HG03280 (cell line): ENCODE results near the gene PLCB3.

Experiments used
- ATAC-seq: cut with Tn5 transposase; IDR thresholded peaks from one replicate; pipeline ENCODE4 v1.9.1; 2021; ENCODE audit warnings: mild to moderate bottlenecking, moderate library complexity; ENCODE audit not compliant: unreplicated experiment

The PLCB3 gene

DNA sequence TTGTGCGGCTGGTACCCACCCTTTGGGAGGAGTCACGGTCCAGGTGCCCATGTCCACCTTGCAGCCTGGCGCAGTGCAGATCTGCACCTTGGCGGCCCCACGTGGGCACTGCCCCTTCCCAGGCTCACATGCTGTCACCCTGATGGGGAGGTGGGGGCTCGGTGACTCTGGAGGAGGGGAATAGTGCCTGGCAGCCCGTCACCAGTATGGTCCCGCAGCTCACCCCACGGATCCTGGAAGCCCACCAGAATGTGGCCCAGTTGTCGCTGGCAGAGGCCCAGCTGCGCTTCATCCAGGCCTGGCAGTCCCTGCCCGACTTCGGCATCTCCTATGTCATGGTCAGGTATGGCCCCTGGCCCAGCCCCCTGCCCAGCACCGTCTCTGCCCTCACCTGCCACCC is 30.5 kb upstream of the PLCB3 start:
- ATAC-seq: no peak

DNA sequence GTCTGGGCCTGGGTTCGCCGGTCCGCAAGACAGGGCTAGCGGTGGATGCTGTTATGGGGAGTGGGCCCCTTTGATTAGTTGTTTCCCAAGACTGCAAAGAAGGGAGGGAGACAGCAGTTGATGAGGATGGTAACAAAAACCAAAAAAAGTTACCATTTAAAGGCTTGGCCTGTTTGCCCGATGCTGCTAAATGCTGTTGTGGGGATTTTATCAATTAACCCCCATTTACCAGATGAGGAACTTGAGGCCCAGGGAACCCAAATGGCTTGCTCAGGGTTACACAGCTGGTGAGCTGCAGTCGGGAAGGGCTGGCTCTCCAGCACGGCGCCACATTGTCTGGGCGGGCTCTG is 28.7 kb upstream of the PLCB3 start:
- ATAC-seq: no peak

DNA sequence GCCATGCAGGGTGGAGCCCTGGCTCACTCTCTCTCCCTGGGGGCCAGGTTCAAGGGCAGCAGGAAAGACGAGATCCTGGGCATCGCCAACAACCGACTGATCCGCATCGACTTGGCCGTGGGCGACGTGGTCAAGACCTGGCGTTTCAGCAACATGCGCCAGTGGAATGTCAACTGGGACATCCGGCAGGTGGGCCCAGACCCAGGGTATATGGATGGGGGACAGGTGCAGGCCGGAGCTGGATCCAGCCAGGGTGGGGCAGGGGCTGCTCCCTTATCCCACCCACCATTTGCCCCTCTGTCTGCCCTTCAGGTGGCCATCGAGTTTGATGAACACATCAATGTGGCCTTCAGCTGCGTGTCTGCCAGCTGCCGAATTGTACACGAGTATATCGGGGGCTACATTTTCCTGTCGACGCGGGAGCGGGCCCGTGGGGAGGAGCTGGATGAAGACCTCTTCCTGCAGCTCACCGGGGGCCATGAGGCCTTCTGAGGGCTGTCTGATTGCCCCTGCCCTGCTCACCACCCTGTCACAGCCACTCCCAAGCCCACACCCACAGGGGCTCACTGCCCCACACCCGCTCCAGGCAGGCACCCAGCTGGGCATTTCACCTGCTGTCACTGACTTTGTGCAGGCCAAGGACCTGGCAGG is 28.2 kb upstream of the PLCB3 start:
- ATAC-seq: no peak

DNA sequence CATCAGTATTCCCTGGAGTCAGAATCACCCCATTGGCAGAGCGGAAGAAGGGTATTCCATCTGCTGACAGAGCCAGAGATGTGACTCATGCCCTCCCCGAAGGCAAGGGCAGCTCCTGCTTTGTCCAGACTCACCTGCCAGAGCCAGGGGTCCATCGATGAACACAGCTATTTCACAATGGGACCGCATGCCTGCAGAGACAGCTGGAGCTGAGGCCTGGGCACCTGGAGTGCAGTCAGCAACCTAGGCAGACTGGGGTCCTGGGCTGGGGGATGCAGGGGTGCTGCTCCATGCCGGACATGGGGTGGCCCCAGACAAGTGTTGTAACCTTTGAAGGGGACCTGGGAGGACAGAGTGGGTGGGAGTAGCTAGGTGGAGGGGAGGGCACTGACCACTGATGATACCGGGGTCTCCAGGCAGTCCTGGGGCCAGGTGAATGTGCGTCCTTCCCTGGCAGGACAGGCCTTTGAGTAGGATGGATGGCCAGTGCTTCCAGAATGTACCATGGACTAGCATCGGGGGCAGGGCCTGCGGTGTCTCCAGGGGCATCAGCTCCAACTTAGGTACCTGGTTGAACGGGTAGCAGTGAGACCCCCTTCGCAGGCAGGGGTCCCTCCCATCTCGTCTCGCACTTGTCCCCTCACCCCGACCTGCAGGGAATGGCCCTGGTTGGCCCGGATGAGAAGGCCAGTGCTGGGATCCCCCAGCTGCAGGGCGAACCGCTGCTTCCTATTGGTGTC is 27.0 kb upstream of the PLCB3 start:
- ATAC-seq: no peak

DNA sequence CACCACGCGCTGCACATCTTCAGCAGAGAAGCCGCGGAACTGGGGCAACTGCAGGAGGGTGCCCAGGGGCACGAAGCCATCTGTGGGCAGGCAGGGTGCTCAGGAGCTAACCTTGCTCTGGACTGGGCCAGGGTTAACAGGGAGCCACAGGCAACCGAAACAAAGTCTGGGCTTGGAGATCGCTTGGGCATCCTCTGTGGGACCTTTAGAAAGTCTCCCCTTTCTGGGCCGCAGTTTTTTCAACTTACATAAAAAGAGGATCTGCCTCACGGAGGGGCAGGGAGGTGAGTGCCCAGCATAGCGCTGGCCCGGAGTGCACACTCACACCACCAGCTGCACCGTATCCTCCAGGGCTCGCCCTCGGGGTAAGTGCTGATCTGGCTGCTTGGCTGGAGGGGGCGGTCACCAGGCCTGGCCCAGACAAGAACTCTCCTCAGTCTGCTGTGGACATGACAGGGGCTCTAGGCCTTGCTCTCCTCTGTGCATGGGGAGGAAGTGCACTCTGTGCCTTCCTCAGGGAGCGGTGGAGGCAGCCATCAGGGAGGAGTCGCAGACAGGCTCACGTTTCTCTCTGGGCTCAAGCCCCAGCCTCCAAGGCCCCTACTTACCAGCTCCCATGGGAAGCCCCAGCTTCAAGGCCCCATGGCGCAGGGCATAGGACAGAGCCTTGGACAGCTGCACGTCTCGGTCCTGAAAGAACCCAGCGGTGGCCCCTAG is 26.3 kb upstream of the PLCB3 start:
- no peak for ATAC-seq

DNA sequence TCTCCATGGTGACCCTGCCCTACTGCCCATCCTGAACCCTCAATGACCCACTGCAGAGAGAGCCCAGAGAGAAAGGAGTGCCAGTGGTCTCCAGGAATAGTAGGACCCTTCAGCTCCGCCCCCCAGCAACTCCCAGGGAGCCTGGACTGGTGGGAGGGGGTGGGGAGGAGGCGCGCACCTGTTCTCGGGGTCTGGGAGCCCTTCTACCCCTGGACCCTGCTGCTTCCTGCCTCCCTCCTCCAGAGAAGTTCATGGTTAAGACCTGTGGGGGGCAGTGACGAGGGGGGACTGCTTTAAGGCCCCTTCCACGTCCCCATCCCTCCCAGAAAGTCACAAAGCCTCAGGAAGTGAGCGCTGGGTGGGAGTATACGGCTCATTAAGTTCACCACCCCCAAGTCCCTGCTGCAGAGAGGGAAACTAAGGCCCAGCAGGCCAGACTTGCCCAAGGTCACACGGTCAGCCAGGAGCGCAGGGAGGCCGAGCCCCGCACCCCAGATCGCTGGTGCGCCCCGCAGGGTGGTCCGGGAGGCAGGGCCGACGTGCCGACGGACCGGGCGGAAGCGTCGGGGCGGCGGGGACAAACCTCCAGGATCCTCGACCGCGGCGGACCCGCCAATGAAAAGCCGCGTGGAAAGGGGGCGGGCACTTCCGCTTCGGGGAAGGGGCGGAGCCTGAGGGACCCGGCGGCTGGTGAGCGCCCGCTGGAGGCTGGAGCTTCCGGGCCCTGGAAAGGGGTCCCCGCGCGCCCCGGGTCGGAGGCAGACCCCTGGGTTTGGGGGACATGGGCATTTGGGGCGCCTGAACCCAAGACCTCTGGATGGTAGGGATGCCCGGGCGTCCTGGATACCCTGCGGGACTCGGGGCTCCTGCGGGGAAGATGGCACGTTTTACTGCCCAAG is 25.5 kb upstream of the PLCB3 start, which contains the start of the genes NUDT22 and TRPT1:
Gene NUDT22, plus strand, starts transcription at position 667 of the 899 bp plus-strand sequence. CDS start 379 bp downstream, outside the sequence.
Gene TRPT1, minus strand, starts transcription at position 579 of the 899 bp plus-strand sequence. Its CDS starts 326 bp downstream, at position 253.
- ATAC-seq: peak; percentile 47

DNA sequence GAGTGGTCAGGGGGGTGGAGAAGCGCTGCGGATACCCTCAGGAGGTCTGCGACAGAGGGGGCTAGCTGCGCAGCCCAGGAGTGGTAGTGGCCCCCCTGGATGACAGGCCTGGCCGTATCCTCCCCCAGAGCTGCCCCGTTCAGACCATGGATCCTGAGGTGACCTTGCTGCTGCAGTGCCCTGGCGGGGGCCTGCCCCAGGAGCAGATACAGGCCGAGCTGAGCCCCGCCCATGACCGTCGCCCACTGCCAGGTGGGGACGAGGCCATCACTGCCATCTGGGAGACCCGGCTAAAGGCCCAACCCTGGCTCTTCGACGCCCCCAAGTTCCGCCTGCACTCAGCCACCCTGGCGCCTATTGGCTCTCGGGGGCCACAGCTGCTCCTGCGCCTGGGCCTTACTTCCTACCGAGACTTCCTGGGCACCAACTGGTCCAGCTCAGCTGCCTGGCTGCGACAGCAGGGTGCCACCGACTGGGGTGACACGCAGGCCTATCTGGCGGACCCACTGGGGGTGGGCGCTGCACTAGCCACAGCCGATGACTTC is 24.8 kb upstream of the PLCB3 start:
- peak; percentile 15 for ATAC-seq

DNA sequence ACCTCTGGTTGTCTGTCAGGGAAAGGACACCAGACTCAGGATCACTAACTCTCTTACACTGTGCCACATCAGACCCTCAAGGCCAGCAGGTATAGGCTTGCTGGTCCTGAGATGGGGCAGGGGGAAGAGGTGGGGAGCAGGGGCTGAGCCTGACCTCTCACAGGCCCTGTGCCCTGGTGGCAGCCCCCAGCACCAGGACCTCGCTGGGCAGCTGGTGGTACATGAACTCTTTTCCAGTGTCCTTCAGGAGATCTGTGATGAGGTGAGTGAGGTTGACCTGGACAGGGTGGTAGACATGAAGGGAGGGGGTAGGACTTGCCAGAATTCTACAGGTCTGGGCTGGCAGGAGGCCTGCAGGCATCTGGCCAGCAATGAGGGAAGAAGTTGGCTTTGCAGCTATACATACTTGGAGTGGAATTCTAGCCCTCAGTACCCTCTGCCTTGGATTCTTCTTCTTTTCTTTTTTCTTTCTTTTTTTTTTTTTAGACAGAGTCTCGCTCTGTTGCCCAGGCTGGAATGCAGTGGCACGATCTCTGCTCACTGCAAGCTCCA is 23.8 kb upstream of the PLCB3 start:
- ATAC-seq: no peak

DNA sequence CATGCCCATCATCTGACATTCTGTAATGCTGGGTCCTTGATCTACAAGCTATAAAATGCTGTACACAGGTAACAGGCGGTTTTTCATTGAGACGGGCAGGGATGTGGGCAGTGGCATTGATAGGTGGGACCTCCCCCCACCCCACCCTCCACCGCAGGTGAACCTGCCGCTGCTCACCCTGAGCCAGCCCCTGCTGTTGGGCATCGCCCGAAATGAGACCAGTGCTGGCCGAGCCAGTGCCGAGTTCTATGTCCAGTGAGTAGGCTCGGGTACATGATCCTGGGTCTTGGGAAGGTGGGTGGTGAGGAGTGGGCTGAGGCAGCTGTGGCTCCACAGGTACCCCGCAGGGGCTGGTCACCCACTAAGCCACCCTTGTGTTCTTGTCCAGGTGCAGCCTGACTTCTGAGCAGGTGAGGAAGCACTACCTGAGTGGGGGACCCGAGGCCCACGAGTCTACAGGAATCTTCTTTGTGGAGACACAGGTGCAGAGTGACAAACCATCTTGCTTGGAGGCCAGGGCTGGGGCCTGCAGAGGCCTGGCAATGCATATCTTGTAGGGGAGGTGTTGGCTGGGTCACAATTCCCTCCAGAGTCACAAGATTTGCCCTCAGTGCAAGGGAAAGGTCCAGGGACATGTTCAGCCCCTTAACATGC is 22.1 kb upstream of the PLCB3 start:
- ATAC-seq: no peak

DNA sequence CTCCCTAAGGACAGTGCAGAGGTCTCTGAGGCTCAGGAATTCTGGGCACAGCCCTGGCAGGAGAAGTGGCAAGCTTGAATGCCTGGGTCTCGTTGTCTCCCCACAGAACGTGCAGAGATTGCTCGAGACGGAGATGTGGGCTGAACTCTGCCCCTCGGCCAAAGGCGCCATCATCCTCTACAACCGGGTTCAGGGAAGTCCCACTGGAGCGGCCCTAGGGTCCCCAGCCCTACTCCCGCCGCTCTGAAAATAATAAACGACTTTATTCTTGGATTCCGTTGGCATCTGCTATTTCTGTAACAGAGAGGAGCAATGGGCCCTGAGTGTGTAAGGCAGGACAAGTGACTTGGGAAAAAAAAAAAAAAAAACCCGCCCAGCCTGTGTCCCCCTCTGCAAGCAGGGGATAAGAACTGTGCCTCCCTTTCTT is 21.6 kb upstream of the PLCB3 start:
- no peak for ATAC-seq

DNA sequence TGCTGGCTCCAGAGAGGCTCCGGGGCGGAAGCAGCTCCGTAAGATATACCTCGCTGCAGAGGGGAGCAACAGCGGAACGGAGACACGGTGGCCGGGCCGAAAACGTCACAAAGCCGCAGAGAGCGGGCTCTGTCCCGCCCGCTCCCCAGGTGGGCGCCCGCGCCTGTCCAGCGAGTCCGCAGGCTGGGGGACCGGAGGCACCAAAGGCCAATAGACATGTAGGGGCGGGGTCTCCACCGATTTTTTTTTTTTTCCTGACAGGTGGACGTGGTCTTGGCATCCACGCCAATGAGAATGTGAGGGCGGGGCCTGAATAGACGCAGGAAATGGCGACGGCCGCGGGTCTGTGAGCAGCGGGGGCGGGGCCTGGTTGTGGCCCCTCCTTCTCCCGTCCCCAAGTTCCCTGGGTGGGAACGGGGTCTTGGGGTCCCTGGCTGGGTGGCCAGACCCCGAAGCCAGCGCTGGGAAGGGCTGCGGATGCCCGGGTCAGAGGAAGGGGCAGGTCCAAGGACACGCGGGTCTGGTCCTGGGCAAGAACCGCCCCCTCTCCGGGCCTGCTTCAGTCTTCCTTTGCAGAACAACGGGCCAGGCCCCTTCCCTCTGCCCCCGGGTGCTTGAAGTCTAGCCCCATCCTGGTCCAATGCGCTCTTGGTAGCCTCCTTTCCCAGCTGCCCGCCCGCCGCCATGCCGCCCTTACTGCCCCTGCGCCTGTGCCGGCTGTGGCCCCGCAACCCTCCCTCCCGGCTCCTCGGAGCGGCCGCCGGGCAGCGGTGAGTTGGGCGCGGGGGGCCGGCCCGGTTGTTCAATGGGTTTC is 21.0 kb upstream of the PLCB3 start, which contains the start of gene DNAJC4:
Gene DNAJC4, plus strand, starts transcription at position 378 of the 814 bp plus-strand sequence. Its CDS starts 307 bp downstream, at position 685.
- ATAC-seq: peak; percentile 53

DNA sequence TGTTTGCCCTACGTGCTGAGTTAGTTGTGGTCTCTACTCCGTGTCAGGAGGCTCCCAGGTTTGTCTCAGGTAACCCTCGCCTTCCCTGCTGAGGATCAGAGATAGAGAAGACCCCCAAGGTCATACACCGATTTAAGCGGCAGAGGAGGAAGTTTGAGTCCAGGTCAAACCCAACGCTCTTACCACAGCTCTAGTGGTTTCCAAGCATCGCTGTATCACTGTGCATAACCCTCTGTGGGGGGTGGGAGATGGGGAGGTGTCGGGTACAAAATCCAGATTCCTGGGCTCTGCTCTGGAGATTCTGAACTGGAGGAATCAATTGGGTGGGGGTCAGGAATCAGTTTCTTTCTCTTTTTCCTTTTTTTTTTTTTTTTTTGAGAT is 20.4 kb upstream of the PLCB3 start:
- no peak for ATAC-seq

DNA sequence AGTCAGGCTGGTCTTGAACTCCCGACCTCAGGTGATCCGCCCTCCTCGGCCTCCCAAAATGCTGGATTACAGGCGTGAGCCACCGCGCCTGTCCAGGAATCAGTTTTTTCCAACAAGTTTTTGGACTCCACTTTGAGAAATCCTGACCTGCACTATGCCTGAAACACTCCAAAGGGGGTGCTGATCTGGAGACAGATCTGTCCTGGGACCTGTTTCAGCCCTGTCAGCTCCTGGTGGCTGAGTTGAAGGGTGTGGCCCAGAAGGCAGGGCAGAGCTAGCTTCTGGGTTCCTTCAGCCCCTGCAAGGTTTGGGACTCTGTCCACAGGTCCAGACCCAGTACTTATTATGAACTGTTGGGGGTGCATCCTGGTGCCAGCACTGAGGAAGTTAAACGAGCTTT is 19.8 kb upstream of the PLCB3 start:
- ATAC-seq: no peak

DNA sequence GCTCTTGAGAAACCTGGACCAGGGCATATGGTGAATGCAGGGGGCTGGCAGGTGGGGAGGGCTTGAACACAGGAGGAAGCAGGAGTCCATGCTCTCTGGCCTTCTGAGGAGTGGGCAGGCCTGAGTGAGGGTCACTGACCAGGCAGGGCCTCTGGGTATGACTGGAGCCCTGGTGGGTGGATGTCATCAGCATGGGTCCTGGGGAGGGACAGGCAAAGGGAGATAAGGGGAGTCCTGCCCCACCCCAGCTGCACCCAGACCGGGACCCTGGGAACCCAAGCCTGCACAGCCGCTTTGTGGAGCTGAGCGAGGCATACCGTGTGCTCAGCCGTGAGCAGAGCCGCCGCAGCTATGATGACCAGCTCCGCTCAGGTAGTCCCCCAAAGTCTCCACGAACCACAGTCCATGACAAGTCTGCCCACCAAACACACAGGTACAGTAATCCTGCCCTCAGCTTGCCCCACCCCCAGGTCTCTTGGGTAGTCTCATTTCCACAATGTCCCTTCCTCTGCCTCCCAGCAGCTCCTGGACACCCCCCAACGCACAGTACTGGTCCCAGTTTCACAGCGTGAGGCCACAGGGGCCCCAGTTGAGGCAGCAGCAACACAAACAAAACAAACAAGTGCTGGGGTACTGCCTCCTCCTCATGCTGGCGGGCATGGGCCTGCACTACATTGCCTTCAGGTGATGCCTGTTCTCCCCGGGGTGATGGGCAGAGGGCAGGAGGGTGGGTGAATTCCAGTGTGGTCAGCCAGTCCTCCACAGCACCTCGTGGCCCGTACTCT is 19.0 kb upstream of the PLCB3 start:
- ATAC-seq: no peak

DNA sequence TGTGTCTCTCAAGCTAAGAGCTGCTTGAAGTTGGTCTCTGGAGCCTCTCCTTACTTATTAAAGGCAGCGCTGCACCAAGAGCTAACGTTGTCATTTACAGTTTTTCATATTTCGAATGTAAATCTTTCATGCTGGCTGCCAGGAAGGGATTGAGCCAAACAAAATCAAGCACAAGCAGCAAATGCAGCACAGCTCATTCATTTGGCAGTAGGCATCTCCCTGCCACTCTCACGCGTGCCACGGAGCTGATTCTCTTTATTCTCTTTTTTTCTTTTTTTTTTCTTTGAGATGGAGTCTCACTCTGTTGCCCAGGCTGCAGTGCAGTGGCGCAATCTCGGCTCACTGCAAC is 18.4 kb upstream of the PLCB3 start:
- no peak for ATAC-seq

DNA sequence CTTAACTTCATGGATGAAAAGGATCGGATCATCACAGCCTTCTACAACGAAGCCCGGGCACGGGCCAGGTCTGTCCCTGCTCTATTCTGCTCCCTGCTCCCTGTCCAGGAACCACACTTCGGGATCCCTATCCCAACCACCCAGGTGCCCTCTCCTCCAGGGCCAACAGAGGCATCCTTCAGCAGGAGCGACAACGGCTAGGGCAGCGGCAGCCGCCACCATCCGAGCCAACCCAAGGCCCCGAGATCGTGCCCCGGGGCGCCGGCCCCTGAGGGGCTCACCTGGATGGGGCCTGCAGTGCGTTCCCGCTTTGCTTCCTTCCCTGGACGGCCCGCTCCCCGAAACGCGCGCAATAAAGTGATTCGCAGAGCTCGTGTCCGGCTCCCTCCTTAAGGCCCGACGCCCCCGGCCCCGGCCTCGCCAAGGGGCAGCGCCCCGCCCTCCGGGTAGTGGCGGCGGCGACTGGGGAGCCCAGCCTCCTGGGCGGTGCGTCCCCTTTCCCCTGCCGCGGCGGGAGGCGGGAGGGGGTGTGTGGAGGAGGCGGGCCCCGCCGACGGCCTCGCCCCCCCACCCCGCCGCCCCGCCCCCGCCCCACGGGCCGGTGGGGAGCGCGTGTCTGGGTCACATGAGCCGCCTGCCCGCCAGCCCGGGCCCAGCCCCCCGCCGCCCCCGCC is 17.3 kb upstream of the PLCB3 start, which contains the start of gene VEGFB:
Gene VEGFB, plus strand, starts transcription at position 672 of the 674 bp plus-strand sequence. CDS start 250 bp downstream, outside the sequence.
- peak; percentile 34 for ATAC-seq

DNA sequence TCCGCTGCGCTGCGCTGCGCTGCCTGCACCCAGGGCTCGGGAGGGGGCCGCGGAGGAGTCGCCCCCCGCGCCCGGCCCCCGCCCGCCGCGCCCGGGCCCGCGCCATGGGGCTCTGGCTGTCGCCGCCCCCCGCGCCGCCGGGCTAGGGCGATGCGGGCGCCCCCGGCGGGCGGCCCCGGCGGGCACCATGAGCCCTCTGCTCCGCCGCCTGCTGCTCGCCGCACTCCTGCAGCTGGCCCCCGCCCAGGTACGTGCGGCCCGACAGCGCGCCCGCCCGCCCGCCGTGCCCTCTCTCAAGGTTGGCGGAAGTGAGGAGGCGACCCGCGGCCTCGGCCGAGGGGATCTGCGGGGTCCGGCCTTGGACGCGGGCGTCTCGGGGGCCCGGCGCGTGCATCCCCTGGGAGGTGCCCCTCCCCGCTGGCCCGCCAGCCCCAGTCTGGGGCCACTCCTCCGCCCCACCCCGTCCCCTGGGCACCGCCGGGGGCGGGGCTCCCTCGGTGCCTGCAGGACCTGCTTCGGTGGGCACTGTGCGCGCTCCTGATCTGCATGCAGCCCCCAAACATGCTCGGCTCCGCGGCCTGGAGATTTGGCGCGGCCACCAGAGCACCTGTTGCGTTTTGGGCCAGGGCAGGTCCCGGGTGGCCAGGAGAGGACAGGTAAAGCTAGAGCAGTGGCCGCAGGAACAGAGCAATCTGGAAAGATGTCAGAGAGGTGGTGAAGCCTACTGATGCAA is 16.5 kb upstream of the PLCB3 start:
- peak; percentile 17 for ATAC-seq
